GM23338 (cell line): Measurements from ENCODE around the gene SEPTIN11. TPM values are rescaled to one million over a fixed set of nuclear protein-coding genes. Genes with fewer than 3 reads are reported as not detected.

Experiments
- ATAC-seq: fragments of 200-7000 bp; cut with Tn5 transposase; 3 replicates; pipeline ENCODE4 v1.9.1; 2020
- DNase-seq: peaks from one replicate; pipeline ENCODE4 v3.0.0-alpha.2; 2015; ENCODE audit warnings: low spot score
- H2AFZ ChIP-seq: fragments of 200-600 bp; sonication (generic); 2 replicates; pipeline ENCODE4 v1.8.0; 2016; ENCODE audit warnings: antibody characterized with exemption, mild to moderate bottlenecking, moderate library complexity
- H3F3A ChIP-seq: fragments of 200-600 bp; sonication (generic); replicated peaks from 2 replicates; pipeline ENCODE4 v1.8.0; 2017; ENCODE audit warnings: antibody characterized with exemption, mixed run types, low read depth
- H3K27ac ChIP-seq: fragments of 200-600 bp; sonication (generic); 2 replicates; pipeline ENCODE4 v1.6.1; 2016; ENCODE audit warnings: low read depth
- H3K27me3 ChIP-seq: fragments of 200-600 bp; sonication (generic); 2 replicates; pipeline ENCODE4 v1.8.0; 2016; ENCODE audit warnings: mild to moderate bottlenecking, mixed run types, moderate library complexity; ENCODE audit not compliant: insufficient read depth
- H3K36me3 ChIP-seq: fragments of 200-600 bp; sonication (generic); 2 replicates; pipeline ENCODE4 v1.8.0; 2016; ENCODE audit warnings: mild to moderate bottlenecking; ENCODE audit not compliant: insufficient read depth
- H3K4me1 ChIP-seq: fragments of 200-600 bp; sonication (generic); 2 replicates; pipeline ENCODE4 v1.8.0; 2016; ENCODE audit warnings: mild to moderate bottlenecking, moderate library complexity; ENCODE audit not compliant: insufficient read depth
- H3K4me2 ChIP-seq: fragments of 200-600 bp; sonication (generic); 2 replicates; pipeline ENCODE4 v1.7.1; 2017; ENCODE audit warnings: mixed run types
- H3K4me3 ChIP-seq: fragments of 200-600 bp; sonication (generic); 2 replicates; pipeline ENCODE4 v1.6.1; 2016; ENCODE audit warnings: mixed run types
- H3K79me2 ChIP-seq: fragments of 200-600 bp; sonication (generic); replicated peaks from 2 replicates; pipeline ENCODE4 v1.8.0; 2017; ENCODE audit warnings: mild to moderate bottlenecking; ENCODE audit not compliant: insufficient read depth
- H3K9me2 ChIP-seq: fragments of 200-600 bp; sonication (generic); 2 replicates; pipeline ENCODE4 v1.8.0; 2017; ENCODE audit not compliant: insufficient read depth
- H4K20me1 ChIP-seq: fragments of 200-600 bp; sonication (generic); replicated peaks from 2 replicates; pipeline ENCODE4 v1.8.0; 2017; ENCODE audit warnings: mild to moderate bottlenecking; ENCODE audit not compliant: insufficient read depth
- H3K27ac Mint-ChIP-seq: 2 replicates; pipeline ENCODE4 v1.8.0; 2020; ENCODE audit warnings: inconsistent platforms, mild to moderate bottlenecking, moderate library complexity, mixed read lengths
- H3K27me3 Mint-ChIP-seq: 3 replicates; pipeline ENCODE4 v1.8.0; 2022; ENCODE audit warnings: low read depth, mild to moderate bottlenecking, moderate library complexity, mixed read lengths, inconsistent platforms; ENCODE audit not compliant: insufficient read depth, poor library complexity
- H3K36me3 Mint-ChIP-seq: 3 replicates; pipeline ENCODE4 v1.8.0; 2021; ENCODE audit warnings: low read depth, mild to moderate bottlenecking, inconsistent platforms, moderate library complexity, mixed read lengths
- H3K4me1 Mint-ChIP-seq: 3 replicates; pipeline ENCODE4 v1.8.0; 2020; ENCODE audit warnings: mild to moderate bottlenecking, inconsistent platforms, mixed read lengths
- H3K4me3 Mint-ChIP-seq: 3 replicates; pipeline ENCODE4 v1.8.0; 2021; ENCODE audit warnings: moderate library complexity, mild to moderate bottlenecking, inconsistent platforms, mixed read lengths
- H3K9me3 Mint-ChIP-seq: 3 replicates; pipeline ENCODE4 v1.8.0; 2020; ENCODE audit warnings: moderate library complexity, mild to moderate bottlenecking, inconsistent platforms, mixed read lengths
- CREB1 ChIP-seq: fragments of 250-450 bp; sonication (Bioruptor Pico); IDR thresholded peaks from 2 replicates; pipeline ENCODE4 v1.5.0; 2020; ENCODE audit warnings: low read depth, mild to moderate bottlenecking, moderate library complexity
- CTCF ChIP-seq, 2 experiments: fragments of 200-600 bp in 1 of 2; sonication (generic) in 1 of 2; conservative IDR thresholded peaks; 2 replicates each; pipeline versions ENCODE4 v1.5.1 to v1.6.1; 2016 to 2017; ENCODE audit warnings: antibody characterized with exemption in 2 of 2, low read depth in 2 of 2, mild to moderate bottlenecking in 2 of 2, moderate library complexity in 1 of 2
- EZH2 ChIP-seq: fragments of 200-600 bp; sonication (generic); IDR thresholded peaks from one replicate; pipeline ENCODE4 v1.8.0; 2017; ENCODE audit warnings: antibody characterized with exemption, mild to moderate bottlenecking, low read depth; ENCODE audit not compliant: unreplicated experiment
- EZH2phosphoT487 ChIP-seq: fragments of 200-600 bp; sonication (generic); IDR thresholded peaks from one replicate; pipeline ENCODE4 v1.8.1; 2018; ENCODE audit warnings: antibody characterized with exemption; ENCODE audit not compliant: unreplicated experiment
- JUNB ChIP-seq: IDR thresholded peaks from one replicate; pipeline ENCODE4 v1.6.1; 2016; ENCODE audit warnings: antibody characterized with exemption; ENCODE audit not compliant: unreplicated experiment
- NANOG ChIP-seq: IDR thresholded peaks from 2 replicates; pipeline ENCODE4 v1.6.1; 2016; ENCODE audit warnings: antibody characterized with exemption, borderline replicate concordance
- POLR2AphosphoS5 ChIP-seq: IDR thresholded peaks from 2 replicates; pipeline ENCODE4 v1.6.1; 2016; ENCODE audit warnings: antibody characterized with exemption, low read depth
- STAT1 ChIP-seq: IDR thresholded peaks from one replicate; pipeline ENCODE4 v1.6.1; 2016; ENCODE audit warnings: antibody characterized with exemption; ENCODE audit not compliant: unreplicated experiment
- ZNF114 ChIP-seq: fragments of 250-450 bp; sonication (Bioruptor Pico); IDR thresholded peaks from 2 replicates; pipeline ENCODE4 v1.5.0; 2020; ENCODE audit warnings: mild to moderate bottlenecking, moderate library complexity
- ZNF331 ChIP-seq: fragments of 250-450 bp; sonication (Bioruptor Pico); IDR thresholded peaks from 2 replicates; pipeline ENCODE4 v1.5.0; 2020; ENCODE audit warnings: low read depth, mild to moderate bottlenecking, moderate library complexity
- ZNF462 ChIP-seq: fragments of 250-450 bp; sonication (Bioruptor Pico); IDR thresholded peaks from 2 replicates; pipeline ENCODE4 v1.5.0; 2020; ENCODE audit warnings: mild to moderate bottlenecking, moderate library complexity
- polyA plus RNA-seq: library from polyadenylated mRNA; unstranded; fragments of >200 nt; fragmentation: Nextera tagmentation; extraction: Ambion mirVana; gene quantifications from 2 replicates; pipeline ENCODE4 v1.2.1, GENCODE V29; 2016
- total RNA-seq: library from RNA; depleted of rRNA; stranded (reverse); fragments of >200 nt; shearing (Covaris generic); gene quantifications from 2 replicates; pipeline ENCODE4 v1.2.3, GENCODE V29; 2014
- TF ChIP-seq, protein P1 (sequence below): IDR thresholded peaks from one replicate; pipeline ENCODE4 v1.6.1; 2018; ENCODE audit warnings: antibody characterized with exemption; ENCODE audit not compliant: unreplicated experiment
- TF ChIP-seq, protein P2 (sequence below): IDR thresholded peaks from 2 replicates; pipeline ENCODE4 v1.6.1; 2016; ENCODE audit warnings: antibody characterized with exemption

SEPTIN11 gene
- total and polyA plus RNA-seq, 2 experiments from 2014 or later: 80.0 to 81.6 TPM

DNA sequence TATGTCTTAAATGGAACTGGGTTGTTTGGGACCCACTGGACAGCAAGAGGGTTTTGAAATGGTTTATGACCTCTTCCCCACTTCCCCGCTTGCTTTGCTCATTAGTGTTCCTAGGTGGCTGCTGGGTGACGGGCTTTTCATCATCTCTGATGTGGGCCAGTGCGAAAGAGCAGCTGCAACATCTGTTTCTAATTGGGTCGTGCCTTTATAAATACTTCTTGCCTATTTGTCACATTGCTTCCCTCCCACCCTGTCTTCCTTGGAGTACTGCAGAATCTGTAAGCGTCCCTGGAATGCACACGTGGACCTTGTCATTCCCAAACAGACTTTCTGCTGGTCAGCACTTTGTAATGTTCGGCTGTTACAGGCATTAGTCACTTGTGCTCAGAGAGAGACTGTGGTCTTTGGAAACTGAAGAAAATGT lies 35.2 kb downstream of the SEPTIN11 start:
- ATAC-seq: no peak
- Mint-ChIP-seq H3K9me3 (peaks cover 2% of the 10 kb centered on the region; the same call in 1 of the 3 replicates), H3K4me1 (peaks cover 70% of the 10 kb centered on the region), H3K27ac (no peak overlapping the region), H3K4me3 (no peak overlapping the region), H3K36me3 (peaks cover 2% of the 10 kb centered on the region), H3K27me3 (peaks cover 2% of the 10 kb centered on the region)
- H3K27me3 ChIP-seq: no peaks in the 10 kb centered on the region
- H3K27ac ChIP-seq: no peak overlapping the region
- TF ChIP-seq, protein P1, sequence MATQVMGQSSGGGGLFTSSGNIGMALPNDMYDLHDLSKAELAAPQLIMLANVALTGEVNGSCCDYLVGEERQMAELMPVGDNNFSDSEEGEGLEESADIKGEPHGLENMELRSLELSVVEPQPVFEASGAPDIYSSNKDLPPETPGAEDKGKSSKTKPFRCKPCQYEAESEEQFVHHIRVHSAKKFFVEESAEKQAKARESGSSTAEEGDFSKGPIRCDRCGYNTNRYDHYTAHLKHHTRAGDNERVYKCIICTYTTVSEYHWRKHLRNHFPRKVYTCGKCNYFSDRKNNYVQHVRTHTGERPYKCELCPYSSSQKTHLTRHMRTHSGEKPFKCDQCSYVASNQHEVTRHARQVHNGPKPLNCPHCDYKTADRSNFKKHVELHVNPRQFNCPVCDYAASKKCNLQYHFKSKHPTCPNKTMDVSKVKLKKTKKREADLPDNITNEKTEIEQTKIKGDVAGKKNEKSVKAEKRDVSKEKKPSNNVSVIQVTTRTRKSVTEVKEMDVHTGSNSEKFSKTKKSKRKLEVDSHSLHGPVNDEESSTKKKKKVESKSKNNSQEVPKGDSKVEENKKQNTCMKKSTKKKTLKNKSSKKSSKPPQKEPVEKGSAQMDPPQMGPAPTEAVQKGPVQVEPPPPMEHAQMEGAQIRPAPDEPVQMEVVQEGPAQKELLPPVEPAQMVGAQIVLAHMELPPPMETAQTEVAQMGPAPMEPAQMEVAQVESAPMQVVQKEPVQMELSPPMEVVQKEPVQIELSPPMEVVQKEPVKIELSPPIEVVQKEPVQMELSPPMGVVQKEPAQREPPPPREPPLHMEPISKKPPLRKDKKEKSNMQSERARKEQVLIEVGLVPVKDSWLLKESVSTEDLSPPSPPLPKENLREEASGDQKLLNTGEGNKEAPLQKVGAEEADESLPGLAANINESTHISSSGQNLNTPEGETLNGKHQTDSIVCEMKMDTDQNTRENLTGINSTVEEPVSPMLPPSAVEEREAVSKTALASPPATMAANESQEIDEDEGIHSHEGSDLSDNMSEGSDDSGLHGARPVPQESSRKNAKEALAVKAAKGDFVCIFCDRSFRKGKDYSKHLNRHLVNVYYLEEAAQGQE: no peak
- TF ChIP-seq POLR2AphosphoS5 (no peak), ZNF114 (CRISPR knock-in tag) (no peak), CTCF (conservative IDR thresholded peaks at IDR 0.05; ENCODE audit: low read depth in 2 of 2) (no peak), STAT1 (no peak), EZH2 (no peak), EZH2phosphoT487 (no peak), ZNF462 (no peak), NANOG (no peak), CREB1 (CRISPR knock-in tag) (no peak), ZNF331 (CRISPR knock-in tag) (no peak), JUNB (no peak)
- TF ChIP-seq, protein P2, sequence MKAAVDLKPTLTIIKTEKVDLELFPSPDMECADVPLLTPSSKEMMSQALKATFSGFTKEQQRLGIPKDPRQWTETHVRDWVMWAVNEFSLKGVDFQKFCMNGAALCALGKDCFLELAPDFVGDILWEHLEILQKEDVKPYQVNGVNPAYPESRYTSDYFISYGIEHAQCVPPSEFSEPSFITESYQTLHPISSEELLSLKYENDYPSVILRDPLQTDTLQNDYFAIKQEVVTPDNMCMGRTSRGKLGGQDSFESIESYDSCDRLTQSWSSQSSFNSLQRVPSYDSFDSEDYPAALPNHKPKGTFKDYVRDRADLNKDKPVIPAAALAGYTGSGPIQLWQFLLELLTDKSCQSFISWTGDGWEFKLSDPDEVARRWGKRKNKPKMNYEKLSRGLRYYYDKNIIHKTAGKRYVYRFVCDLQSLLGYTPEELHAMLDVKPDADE: no peak
- H3K4me2 ChIP-seq: 0 out of 2 replicates have a peak overlapping the region, but pooled peaks have one; percentile 6
- DNase-seq: no peak
- H3F3A ChIP-seq: no peaks in the 10 kb centered on the region
- peaks cover 55% of the 10 kb centered on the region for H3K4me1 ChIP-seq
- no peak overlapping the region for H2AFZ ChIP-seq
- H3K4me3 ChIP-seq: no peak overlapping the region
- H3K36me3 ChIP-seq: no peaks in the 10 kb centered on the region
- no peaks in the 10 kb centered on the region for H4K20me1 ChIP-seq
- H3K9me2 ChIP-seq: no peaks in the 10 kb centered on the region
- peaks cover 84% of the 10 kb centered on the region for H3K79me2 ChIP-seq
